PC-9 (cell line): ENCODE results near the gene TIAM2.

Experiments
- CTCF ChIP-seq: fragments of 200-600 bp; sonication (generic); conservative IDR thresholded peaks from 2 replicates; pipeline ENCODE4 v1.6.1; 2017; ENCODE audit warnings: mixed run types, antibody characterized with exemption, mild to moderate bottlenecking, moderate library complexity
- EZH2 ChIP-seq: fragments of 200-600 bp; sonication (generic); IDR thresholded peaks from 2 replicates; pipeline ENCODE4 v1.8.0; 2017; ENCODE audit warnings: antibody characterized with exemption, low read depth

GRCh38 chr6:154953644-154954043, 41.5 kb upstream of the TIAM2 start:
- TF ChIP-seq CTCF (no peak), EZH2 (no peak)
